Hematopoietic multipotent progenitor cell treated with erythropoietin and hydrocortisone succinate and interleukin-3 and kit ligand, for 4 days (in vitro differentiated cells): ENCODE measurements around the gene KCNJ2.

Source experiments
- DNase-seq: peaks from one replicate; pipeline ENCODE4 v3.0.0-alpha.2; 2015

The KCNJ2 gene

DNA sequence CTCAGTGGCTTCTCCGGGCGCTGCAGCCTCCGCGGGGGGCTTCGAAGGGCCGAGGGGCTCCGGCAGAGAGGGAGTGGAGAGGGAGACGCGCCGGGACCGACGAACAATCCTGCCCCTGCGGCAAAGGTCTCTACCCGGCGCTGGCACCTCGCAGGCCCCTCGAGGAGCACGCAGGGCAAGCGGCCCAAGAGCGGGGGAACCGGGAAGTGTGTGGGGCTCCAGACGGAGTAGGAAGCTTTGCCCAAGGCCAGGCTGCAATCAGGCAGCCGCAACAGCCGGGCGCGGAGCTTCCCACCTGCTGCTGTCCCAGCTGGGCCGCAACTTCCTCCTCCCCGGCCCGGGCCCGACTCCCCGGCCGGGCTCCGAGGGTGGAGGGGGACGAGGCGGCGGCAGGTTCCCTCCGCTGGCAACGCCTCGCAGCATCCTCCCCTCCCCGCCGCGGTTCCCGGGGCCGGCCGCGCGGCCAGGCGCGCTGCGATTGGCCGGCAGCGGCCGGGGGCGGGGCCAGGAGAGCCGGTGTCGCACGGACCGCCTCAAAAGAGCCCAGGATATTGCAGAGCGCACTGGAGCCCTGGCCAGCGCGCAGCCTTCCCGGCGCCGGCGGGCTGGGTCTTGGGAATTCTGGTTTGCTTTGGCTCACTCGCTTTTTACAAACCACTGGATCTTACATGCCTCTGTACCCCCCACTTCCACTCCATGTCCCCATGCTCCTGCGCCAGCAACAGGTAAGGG, at the start of gene KCNJ2:
Gene KCNJ2 (plus strand): TSS at position 556 of the 732 bp plus-strand sequence. CDS start 5,508 bp downstream, outside the sequence.
- peak; percentile 92 for DNase-seq

DNA sequence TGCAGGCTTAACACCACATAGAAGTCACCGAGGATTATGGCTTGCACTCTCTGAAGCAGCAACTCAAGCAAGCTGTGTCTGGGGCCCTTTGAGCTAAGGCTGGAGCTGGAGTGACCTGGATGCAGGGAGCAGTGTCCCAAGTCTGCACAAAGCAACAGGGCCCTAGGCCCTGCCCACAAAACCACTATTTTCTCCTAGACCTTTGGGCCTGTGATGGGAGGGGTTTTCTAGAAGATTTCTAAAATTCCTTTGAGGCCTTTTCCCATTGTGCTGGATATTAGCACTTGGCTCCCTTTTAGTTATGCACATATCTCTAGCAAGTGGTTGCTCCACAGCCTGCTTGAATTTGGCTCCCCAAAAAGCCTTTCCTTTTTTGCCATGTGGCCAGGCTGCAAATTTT, 49.8 kb upstream of the KCNJ2 start:
- no peak for DNase-seq

DNA sequence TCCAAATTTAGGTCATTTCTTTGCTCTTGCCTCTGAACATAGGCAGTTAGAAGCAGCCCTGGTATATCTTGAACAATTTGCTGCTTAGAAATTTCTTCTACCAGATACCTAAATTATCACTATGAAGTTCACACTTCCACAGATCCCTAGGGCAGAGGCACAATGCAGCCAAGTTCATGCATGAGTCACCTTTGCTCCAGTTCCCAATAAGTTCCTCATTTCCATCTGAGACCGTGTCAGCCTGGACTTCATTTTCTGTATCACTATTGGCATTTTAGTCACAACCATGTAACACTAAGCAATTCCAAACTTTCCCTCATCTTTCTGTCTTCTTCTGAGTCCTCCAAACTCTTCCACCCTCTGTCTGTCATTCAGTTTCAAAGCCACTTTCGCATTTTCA, 49.3 kb upstream of the KCNJ2 start:
- DNase-seq, result peak; percentile 15

DNA sequence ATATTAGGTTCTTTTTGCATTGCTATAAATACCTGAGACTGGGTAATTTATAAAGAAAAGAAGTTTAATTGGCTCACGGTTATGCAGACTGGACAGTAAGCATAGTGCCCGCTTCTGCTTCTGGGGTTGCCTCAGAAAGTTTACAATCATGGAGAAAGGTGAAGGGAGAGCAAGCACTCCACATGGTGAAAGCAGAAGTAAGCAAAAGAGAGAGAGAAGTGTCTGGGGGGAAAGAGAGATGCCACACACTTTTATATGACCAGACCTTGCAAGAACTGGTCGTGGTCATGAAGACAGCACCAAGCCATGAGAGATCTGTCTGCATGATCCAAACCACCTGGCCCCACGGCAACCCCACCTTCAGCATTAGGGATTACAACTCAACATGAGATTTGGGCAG, 48.9 kb upstream of the KCNJ2 start:
- peak; percentile 37 for DNase-seq

DNA sequence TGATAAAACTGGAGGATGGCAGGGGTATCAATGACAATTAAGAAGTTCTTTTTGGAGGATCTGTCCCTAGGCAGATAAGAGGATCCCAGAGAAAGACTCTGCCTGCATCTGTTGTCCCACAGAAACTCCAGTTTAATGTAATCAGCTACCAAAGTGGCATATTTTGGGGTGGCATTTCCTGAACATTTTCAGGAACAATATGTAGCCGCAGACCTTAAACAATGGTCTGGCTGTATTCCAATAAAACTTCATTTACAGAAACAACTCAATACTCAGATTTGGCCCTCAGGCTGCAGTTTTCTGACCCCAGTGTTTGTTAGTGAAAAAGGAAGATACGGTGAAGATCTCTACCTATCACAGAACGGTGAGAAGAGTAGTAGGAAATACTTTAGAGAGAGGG, 48.2 kb upstream of the KCNJ2 start:
- DNase-seq, result peak; percentile 45

DNA sequence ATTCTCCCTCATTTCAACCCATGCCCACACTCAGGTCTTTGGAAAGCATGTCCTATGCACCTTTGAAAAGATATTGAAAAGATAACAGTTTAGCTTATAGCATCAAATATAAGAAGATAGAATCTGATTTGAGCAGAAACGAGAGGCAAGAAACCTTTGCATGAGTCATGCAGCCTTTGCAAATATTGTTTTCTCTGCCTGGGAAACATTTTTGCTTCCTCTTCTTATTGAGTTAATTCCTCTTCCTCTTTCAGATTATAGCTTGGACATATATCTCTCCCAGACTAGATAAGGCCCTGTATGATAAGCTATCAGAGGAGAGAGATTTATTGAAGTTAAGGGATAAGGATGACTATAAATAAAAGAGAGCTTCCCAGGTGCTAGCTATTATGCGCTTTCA, 46.1 kb upstream of the KCNJ2 start:
- peak; percentile 53 for DNase-seq

DNA sequence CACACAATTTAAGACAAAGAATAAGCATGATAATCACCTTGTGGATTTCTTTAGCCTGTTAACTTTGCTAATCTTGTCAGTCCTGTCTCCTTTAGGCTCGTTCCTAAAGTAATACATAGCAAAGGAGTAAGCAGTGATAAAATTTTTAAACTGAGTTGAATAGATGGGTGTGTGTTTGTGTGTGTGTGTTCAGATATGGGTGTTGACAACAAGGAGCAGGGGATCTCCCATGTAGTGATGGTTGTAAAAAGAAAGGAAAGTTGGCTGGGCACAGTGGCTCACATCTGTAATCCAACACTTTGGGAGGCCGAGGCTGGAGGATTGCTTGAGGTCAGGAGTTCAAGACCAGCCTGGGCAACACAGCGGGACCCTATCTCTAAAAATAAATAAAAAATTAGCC, 44.6 kb upstream of the KCNJ2 start:
- DNase-seq, result no peak

DNA sequence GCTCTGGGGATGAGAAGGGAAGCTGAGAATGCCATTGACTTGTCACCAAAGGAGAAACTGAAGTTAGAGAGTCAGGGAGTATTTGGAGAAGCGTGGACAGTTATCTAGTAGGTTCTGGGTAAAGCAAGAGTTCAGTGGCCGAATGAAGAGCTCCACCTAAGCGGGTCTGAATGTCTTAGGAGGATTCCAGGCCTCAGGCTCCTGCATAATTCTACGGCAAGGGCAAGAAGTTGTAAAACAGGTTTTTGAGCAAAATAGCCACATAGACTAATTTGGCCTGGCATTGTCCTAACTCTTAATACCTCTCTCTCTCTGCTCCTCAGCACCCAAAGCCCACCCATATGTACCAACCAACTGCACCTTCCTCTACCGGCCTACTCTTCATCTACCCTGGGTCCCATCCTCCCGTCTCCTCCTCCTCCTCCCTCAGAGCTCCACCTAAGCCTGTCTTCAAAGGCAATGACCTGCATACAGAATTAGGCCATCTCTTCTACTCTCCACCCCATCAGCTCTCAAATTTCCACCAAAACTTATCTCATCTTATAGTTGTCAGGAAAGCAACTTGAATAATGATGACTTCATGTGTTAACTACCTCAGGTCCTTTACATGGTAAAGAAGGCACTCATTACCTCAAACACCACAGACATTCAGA, 42.0 kb upstream of the KCNJ2 start:
- no peak for DNase-seq

DNA sequence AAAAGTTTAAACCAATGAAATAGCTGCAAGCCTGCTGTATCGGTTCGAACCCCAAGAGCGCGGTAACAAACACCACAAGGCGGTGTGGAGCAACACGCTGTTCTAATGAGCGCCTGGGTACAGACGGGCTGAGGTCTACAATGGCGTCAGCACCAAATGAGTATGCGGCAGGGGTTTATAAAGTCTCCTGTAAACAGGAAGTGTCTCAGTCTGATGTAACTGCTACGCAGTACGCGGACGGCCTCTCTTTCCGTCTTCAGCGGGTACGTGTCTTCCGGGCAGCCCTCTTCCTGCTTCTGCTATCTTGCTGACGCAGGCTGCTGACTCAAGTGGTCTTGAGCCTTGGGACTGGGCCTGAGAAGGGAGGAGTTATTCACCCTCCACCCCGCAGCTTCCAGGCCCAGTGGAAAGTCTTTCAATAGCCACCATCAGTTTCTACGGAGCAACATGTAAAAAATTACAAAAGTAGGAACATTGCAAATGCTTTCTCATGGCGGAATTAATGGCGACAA, 40.5 kb upstream of the KCNJ2 start:
- DNase-seq, result peak; percentile 4

DNA sequence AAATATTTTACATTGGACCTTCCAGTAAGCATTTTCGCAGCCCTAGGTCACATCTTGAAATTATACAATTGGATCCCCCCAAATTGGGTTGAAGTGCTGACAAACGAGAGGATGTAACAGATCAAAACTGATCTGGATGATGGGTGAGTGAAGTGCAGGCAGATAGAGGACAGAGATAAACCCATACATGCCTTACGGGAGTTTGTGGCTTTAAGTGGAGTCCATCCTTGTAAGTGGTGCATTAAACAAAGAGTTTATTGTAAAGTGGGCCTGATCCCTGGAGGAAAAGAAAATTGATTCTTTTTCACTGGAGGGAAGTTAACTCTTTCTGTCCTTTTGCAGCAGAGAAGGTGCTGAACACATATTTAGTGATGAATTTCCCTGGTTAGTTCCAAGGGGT, 39.0 kb upstream of the KCNJ2 start:
- no peak for DNase-seq

DNA sequence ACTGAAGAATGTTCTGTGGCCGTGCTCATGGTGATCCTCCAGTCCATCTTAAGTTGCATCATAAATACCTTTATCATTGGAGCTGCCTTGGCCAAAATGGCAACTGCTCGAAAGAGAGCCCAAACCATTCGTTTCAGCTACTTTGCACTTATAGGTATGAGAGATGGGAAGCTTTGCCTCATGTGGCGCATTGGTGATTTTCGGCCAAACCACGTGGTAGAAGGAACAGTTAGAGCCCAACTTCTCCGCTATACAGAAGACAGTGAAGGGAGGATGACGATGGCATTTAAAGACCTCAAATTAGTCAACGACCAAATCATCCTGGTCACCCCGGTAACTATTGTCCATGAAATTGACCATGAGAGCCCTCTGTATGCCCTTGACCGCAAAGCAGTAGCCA, 36.8 kb upstream of the KCNJ2 start:
- no peak for DNase-seq

DNA sequence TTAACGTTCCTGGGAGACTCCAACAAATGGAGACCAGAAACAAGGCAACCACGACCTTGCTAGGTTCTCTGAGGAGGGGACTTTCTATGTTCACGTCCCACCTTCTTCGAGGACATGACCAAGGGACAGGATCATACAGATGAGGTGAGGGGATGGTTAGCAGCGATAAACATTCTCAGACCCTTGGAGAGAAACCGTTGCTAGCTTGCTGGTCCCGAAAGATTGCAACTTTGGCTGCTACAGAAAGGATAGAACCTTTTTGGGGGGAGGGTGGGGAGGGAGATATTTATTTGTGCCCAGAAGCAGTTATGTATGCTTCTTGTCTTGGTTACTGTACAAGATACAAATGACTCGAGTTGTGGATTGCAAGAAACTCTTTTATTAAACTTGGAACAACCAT, 35.3 kb upstream of the KCNJ2 start:
- DNase-seq, result no peak

DNA sequence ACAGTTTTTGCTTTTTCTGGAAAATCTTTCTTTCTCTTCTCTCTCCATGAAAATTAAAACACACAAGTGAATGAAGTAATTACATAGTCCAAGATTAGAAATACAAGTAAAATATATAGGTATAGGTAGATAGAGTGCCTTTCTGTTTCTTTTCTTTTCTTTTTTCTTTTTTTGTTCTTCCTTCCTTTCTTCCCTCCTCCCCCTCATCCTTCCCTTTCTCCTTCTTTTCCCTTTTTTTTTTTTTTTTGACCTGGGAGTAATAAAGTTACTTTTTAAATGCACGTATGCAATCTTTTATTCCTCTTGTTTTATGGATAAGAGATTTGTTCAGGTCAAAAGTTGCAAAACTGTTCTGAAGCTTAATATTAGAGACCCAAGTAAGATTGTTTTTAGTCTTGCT, 34.6 kb upstream of the KCNJ2 start:
- no peak for DNase-seq

DNA sequence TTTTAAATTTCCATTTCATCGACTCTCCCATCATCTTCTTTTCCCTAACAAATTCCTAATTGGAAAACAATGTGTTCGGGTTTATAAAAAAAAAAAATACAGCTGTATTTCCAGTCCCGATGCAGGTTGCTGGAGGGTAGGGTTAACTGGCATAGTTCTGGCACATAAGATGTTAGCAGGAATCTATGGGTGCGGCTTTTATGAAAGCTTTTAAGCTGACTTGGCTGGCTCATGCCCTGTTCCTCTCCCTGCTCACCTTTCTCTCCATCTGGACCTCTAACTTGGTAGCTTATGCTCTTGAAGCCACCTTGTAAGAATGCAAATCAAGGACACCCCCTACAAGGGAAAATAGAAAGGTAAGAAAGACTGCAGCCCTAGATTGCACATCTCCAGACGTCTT, 33.2 kb upstream of the KCNJ2 start:
- no peak for DNase-seq

DNA sequence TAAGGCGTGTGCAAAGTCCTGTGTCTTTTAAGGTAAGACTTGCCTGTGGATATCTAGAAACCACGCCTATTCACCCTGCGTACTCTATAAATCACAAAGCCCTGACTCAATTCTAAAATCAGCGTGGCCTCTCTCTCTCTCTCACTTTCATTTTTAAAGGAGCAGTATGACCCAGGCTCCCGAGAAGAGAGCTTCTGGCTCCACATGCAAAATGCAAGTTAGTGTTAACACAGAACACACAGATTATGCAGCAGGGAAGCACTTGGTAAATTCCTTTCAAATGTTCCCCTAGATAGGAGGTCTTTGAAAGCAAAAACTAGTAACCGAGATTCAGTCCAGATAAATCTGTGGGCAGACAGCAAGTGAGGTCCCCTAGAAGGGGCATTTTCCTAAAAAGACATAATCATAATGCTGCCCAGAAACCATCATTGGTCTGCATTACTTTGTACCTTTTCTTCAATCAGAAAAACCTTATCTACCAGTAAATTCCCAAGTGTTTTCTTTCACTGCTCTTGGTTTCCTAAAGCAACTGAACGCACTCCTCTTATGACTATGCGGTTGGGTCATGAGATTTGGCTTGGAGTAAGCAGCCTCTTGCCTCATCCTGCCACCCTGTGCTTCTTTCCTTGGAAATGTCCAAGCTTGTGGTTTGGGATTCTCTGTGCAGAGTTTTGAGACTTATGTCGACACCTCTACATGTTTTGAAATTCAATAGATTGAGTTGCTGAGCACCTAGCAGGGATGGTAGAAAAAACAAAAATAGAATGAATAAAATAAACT, 31.7 kb upstream of the KCNJ2 start:
- DNase-seq, result no peak

DNA sequence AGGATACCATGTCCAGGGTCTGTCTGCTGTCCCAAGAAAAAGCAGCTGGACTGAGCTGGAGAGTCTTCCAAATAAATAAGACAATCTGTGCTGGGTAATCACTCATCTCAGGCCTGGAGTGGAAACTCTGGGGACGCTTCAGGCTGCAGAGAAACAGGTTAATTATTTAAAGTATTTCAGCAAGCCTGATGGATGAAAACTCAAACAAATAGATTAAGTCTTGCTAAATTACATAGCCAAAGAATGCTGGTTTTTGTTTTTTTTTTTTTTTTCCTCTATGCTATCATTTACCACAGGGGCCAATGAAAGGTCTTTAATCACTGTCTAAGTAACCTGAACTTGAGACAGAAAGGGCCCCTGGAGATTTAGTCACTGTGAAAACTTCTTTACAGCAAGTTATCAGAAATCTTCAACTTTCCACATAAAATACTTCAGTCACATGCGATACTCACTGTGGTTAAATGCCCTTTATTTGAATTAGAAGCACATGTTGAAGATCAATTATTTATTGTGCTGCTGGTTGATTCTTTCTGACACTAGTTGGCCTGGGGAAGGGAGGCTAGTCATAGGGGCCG, 31.0 kb upstream of the KCNJ2 start:
- no peak for DNase-seq

DNA sequence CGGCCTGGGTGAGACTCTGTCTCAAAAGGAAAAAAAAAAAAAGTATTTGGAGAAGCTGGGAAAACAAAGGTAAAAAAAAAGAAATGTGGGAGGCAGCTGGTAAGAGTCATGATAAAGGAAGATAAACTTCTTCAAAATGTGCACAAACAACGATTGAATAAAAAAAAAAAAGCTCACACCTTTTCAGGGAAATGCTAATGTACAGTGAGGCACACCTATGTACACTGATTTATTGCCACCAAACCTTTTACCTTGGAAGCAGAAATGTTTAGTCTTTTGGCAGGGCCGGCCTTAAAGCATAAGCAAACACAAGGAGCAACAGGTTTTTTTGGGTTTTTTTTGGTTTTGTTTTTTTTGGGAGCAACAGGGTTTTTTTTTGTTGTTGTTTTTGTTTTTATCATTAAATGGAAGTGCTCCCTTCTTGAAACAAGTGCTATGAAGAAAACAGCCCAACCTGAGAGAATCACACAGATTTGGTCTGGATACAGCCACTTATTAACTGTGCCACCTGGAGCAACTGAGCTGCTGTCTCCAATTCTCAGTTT, 29.8 kb upstream of the KCNJ2 start:
- no peak for DNase-seq

DNA sequence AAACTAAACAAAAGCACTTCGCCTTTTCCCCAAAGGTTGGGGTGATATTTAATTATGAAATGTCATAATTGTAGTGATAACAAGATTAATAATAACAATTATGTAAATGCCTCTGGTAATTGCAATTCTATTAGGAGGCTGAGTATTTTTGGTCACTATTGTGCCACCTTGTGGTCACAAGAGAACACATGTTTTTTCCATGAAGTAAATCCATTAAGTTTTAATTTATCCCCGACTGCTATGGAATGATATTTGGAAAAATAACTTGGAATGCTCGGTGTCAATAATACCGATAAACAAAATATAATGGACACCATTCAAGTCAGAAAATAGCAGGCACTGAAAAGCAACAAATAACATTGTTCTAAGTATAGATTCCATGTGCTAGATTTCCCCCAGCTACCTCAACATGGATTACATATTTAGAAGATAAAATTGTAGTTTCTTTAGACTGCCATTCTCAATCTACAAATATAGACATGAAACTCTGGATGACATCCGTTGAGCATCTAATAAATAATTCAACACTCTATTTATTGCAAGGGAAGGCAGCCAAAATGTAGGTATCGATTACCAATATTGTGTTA, 25.0 kb upstream of the KCNJ2 start:
- DNase-seq, result peak; percentile 50

DNA sequence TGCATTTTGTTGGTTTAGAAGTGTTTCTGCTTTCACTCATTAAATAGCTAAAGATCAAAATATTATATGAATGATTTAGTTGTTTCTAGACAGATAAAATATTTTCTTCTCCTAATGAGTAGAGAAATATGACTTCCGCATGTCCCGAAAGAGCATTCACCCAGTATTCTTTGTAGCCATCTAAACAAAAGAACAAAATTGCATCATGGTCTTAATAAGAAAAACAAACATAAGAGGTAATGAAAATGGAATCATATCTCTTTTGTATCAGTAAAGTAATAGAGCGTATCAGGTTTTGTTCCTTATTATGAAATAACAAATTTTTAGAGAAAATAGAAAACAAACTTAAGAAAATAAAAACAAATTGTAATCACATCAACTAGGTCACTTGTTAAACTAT, 16.1 kb upstream of the KCNJ2 start:
- DNase-seq, result no peak

DNA sequence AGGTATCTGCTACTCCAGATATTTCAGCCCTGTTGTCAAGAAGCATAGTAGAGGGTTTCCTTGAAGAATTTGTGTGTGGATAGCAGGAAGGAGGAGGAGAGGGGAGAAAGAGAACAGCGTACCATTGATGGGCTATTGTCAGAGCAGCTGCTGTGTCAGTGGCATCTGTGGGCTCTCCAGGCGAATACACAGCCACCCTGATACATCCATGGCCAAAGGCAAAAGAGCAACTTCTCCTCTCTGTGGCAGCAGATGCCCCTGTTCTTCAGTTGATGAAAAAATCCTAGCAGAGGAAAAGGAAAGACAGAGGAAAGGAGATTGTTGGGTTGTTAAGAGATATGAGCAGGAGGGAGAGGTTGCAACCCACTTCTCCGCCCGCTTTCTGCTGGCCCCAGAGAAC, 12.2 kb upstream of the KCNJ2 start:
- no peak for DNase-seq

DNA sequence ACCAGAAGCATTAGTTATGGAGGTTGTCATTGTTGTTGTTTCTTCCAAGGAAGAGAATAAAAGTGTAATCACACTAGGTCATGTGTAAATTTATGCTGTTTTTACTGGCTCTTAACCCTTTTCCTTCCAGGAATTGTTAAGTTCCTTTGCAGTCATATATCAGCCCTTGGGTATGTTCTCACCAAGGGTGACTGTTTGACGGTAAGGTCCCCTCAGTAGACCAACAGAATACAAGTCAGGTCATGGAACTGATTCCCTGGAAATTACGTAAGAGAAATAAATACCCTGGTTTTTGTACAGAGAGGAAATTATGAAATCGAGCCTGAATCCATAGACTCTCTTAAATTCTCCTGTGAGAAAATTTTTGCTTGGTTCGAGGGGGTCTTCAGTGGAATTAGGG, 11.2 kb upstream of the KCNJ2 start:
- DNase-seq, result no peak

DNA sequence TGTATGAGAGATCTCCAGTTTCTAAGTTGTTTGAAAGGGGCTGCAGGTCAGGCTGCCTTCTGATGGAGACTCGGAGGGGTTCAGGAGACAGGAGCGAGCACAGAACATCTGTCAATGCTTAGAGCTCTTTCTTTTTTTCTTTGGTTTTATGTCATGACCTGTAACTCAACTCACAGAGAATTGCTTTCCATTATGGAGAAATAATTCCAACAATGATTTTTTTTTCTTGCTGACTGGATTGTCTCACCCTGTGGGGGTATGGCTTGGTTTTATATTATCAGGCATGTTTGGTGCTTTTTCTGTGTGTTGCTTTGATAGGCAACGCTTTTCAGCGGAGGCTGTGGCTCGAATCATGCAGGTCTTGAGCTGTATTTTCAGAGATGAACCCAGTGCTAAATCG, 10.7 kb upstream of the KCNJ2 start:
- DNase-seq, result no peak

DNA sequence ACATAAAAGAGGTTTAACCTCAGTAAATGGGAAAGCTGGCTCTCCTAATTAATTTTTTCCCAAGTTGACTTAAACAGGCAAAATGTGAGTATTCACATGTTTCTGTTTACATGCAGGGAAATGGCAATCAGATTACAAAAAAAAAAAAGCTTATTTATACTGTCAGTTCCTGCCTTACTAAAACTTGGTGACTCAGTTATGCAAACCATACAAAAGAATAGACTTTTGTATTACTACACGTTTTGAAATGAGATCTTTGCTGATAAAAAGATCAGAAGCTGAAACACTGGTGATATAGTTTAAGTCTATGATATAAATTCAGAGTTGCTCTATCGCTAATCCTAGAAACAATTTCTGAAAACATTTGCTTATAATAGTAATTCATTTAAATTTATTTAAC, 9.4 kb upstream of the KCNJ2 start:
- DNase-seq, result no peak
